HG03064 (cell line): ENCODE data around the gene IQGAP3.

Experiments
- ATAC-seq: cut with Tn5 transposase; IDR thresholded peaks from one replicate; pipeline ENCODE4 v1.9.1; 2021; ENCODE audit warnings: low read depth; ENCODE audit not compliant: unreplicated experiment

The IQGAP3 gene

GRCh38 chr1:156499842-156500542, 72.4 kb downstream of the IQGAP3 start:
- no peak for ATAC-seq

- no peak for ATAC-seq
These were observed 73.0 kb downstream of the IQGAP3 start for GRCh38 chr1:156499194-156499841.

- no peak for ATAC-seq
These were observed 73.8 kb downstream of the IQGAP3 start for GRCh38 chr1:156498432-156499193.

- ATAC-seq: no peak
These were observed 74.5 kb downstream of the IQGAP3 start for GRCh38 chr1:156497743-156498431.

DNA sequence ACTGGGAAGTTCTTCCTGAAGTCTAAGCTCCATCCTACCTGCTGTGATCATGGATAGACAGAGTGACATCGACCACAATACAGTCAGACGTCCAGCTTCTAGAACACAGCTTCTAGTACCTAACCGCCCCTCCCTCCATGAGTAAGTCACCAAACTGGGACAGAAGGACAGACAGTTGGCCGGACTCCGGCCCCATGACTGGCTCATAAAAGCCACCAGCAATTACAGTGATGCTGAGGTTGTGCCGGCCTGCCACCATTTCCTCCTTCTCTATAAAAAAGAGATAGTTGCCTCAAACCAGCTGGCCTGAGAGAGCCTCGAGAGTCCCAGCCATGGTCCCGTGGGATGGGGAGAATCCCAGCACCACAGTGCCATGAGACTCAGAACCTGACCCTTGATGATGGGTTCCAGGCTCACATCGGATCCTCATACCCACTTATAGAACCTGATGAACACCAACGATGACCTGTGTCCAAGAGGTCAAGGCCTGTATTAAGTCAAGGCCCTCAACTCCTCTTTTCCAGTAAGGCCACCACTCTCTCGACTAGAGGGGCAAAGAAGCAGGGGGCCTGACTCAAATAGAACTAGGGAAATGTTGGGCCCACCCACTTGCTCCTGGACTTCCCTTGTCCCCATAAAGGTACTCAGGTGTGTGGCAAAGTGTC, 75.2 kb downstream of the IQGAP3 start:
- no peak for ATAC-seq

DNA sequence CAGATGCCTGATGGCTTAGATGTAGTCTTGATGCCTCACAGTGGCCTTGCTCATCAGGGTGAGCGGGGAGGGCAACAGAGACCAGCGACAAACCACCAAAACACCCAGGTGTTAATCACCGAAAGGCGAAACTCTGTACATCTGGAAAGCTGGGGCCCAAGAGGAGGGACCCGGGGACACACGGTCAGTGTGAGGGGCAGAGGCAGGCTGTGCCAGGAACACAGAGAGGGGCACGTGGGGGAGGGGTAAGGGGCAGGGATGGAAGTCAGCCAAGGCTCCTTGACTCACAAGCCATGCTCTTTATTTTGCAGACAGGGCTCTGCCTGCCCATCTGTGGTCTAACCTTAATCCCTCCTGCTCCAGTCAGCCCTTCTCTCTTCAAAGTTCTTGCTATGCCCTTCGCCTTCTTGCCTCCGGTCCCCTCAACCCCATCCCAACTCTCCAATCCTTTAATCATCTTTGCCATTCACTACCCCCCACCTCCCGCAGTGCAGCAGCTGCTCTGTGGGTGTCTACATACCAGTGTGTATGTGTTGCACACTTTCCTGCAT, 76.1 kb downstream of the IQGAP3 start:
- ATAC-seq: no peak

DNA sequence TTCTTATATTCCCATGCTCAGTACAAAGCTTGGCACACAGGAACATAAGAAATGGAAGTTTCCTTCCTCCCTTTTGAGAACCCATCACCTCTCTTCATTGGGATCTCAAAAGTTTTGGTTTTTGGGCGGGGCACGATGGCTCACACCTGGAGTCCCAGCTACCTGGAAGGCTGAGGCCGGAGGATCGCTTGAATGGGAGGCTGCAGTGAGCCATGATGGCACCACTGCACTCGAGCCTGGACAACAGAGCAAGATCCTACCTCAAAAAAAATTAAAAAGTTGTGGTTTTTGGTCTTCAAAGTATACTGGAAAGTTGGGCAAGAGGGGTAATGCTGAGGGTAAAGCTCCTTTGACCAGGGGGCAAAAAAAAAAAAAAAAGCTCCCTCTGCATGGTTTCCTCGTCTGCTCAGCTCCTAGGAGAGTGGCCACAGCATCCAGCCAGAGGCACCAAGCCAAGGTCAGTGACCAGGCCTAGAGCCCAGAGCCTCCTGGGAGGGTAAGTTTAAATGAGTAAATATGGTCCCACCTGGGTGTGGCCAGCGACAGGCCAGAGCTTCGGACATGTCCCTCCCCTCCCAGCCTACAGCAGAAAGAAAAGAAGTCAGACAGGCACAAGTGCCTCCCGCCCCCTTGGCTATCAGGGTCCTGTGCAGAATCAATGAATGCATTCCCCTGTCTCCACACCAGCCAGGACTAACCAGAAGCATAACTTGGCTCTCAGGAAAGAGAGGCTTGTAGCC, 76.8 kb downstream of the IQGAP3 start:
- ATAC-seq: no peak

DNA sequence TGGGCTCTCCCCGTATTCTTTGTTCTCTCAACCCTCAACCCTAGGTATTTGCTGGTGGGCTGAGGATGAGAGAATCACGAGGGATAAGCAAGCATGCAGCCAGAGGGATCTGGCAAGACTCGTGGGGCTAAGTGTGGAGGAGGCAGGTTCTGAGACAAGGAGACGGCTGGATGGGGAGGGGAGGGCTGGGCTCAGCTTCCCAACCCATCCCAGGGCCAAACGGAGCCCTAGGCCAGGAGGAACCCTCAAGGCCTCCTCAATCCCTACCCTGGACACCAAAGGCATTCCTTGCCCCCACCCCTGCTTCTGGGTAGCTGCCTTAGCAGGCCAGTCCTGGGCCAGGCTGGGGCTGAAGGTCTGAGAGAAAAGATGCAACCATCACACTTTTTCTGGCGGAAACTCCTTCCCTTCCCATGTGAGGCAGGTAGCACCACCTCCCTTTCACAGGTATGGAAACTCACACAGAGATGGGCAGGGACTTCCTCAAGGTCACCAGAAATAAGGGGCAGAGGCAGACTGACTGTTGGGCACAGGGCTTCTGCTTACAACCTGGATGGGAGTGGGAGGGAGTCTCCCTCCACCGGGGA, 78.0 kb downstream of the IQGAP3 start:
- no peak for ATAC-seq

- ATAC-seq: no peak
These were observed 78.6 kb downstream of the IQGAP3 start for GRCh38 chr1:156493742-156494141.

GRCh38 chr1:156493154-156493631, 79.2 kb downstream of the IQGAP3 start:
- ATAC-seq: no peak

- ATAC-seq: no peak
These were observed 79.7 kb downstream of the IQGAP3 start for GRCh38 chr1:156492591-156493080.

GRCh38 chr1:156492013-156492590, 80.3 kb downstream of the IQGAP3 start:
- ATAC-seq: no peak

DNA sequence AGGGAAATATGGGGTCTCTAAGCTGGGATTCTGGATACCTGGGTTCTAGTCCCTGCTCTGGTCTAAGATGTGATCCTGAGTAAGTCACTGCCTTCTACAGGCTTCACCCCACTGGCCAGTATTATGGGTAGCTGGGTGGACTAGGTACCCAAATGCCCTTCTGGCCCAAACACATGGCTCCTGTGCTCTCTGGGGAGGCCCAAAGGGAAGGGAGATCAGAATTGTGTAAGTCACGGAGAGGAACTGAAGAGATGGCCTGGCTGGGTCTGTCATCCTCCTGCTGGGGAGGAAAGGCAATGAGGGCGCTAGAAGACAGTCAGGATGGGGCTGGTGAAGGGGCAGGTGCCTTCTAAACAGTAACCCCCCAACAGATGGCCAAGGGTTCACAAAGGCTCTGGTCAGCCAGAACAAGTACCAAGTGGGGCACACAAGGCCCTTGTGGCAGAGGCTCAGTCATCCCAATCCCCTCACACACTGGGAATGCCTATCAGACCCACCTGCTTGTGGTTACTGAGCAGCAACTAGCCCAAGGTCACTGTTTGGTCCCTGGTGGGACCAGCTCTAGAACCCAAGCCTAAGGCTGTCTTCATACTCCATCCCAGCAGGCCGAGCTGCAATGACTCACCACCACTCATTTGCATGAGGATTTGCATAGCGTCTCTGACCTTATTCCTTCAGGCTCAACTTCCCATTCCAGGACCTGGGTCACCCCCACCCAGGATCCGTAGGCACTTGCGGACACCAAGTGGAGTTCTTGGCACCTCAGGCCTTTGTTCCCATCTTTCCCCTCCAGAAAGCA, 81.0 kb downstream of the IQGAP3 start:
- ATAC-seq: no peak

GRCh38 chr1:156490401-156491032, 81.8 kb downstream of the IQGAP3 start:
- ATAC-seq: no peak

DNA sequence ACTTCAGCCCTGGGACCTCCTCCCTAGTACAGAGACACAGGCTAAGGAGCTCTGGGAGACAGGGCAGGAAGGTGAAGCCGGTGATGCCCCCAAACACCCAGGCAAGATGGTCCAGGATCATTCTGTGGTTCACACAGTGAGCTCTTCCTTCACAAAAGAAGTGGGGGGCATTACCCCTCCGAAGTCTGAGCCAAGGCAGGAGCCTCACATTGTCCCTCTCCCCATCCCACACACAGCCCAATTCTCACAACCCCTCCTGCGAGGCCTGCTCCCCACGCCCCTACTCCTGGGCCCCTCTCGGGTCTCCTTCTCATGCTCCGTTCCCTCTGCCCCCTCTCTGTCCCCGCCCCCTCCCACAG, 82.5 kb downstream of the IQGAP3 start:
- ATAC-seq: no peak

- peak; percentile 22 for ATAC-seq
These were observed 83.0 kb downstream of the IQGAP3 start for GRCh38 chr1:156489166-156489934.
